ENCODE measurements around the gene DDIT4.

DNA sequence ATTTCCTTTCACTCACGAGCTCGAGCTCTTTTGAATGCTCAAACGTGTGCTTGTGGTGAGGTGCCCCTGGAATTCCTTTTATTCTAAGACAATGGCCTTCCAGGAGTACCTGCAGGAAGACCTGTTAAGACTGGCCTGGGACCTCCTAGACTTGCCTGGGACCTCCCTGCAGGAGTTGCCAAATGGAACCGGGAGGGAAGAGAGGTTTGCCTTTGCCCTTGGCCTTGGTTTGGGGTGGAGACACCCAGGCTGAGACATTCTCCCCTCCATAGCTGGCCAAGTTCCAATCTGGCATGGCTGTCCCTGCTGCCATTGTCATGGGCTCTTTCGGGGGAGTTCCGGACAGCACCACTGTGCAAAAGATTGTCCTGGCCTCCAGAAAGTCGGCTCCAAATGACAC lies 41.3 kb downstream of the DDIT4 start:
- TF ChIP-seq, protein P1, sequence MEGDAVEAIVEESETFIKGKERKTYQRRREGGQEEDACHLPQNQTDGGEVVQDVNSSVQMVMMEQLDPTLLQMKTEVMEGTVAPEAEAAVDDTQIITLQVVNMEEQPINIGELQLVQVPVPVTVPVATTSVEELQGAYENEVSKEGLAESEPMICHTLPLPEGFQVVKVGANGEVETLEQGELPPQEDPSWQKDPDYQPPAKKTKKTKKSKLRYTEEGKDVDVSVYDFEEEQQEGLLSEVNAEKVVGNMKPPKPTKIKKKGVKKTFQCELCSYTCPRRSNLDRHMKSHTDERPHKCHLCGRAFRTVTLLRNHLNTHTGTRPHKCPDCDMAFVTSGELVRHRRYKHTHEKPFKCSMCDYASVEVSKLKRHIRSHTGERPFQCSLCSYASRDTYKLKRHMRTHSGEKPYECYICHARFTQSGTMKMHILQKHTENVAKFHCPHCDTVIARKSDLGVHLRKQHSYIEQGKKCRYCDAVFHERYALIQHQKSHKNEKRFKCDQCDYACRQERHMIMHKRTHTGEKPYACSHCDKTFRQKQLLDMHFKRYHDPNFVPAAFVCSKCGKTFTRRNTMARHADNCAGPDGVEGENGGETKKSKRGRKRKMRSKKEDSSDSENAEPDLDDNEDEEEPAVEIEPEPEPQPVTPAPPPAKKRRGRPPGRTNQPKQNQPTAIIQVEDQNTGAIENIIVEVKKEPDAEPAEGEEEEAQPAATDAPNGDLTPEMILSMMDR (conservative IDR thresholded peaks at IDR 0.05; ENCODE audit: low read depth, low read length), result no peak
- TF ChIP-seq EZH2phosphoT487 (IDR thresholded peaks at IDR 0.05; ENCODE audit: borderline replicate concordance, low read length), result no peak
- no peak for TF ChIP-seq EZH2 (IDR thresholded peaks at IDR 0.05; ENCODE audit: low read length, unreplicated experiment)

All from PC-3 (cell line).